Spleen (tissue), 11 donors: Measurements from ENCODE around the gene CABP1. TPM values are rescaled to one million over a fixed set of nuclear protein-coding genes. Genes with fewer than 3 reads are reported as not detected.
"Not testable (repeated sequence)": the region's sequence is repeated elsewhere in the genome, so short reads cannot be mapped to it uniquely, and the experiment has no call there.

Experiments used
- DNase-seq: peaks from one replicate; pipeline ENCODE4 v3.0.0-alpha.2; 2020
- H3K27ac ChIP-seq, 8 donors: fragments of 200-600 bp; sonication (generic) in 7 of 8; 1 replicate in 4 of 8; 2 replicates in 4 of 8; pipeline versions ENCODE4 v1.5.0 to v1.8.0; 2016 to 2021; ENCODE audit warnings: inconsistent platforms in 4 of 8, mild to moderate bottlenecking in 4 of 8, moderate library complexity in 1 of 8
- H3K27me3 ChIP-seq, 7 donors: fragments of 200-600 bp; sonication (generic) in 6 of 7; replicated peaks in 1 of 7; 1 replicate in 4 of 7; 2 replicates in 3 of 7; pipeline versions ENCODE4 v1.5.0 to v1.8.0; 2016 to 2021; ENCODE audit warnings: inconsistent platforms in 3 of 7, mild to moderate bottlenecking in 1 of 7
- H3K36me3 ChIP-seq, 6 donors: fragments of 200-600 bp; sonication (generic) in 5 of 6; 1 replicate in 4 of 6; 2 replicates in 2 of 6; pipeline versions ENCODE4 v1.5.0 to v1.8.0; 2016 to 2021; ENCODE audit warnings: inconsistent platforms in 2 of 6
- H3K4me1 ChIP-seq, 6 donors: fragments of 200-600 bp; sonication (generic) in 5 of 6; 1 replicate in 3 of 6; 2 replicates in 3 of 6; pipeline versions ENCODE4 v1.5.0 to v1.8.0; 2016 to 2021; ENCODE audit warnings: inconsistent platforms in 3 of 6
- H3K4me3 ChIP-seq, 8 donors: fragments of 200-600 bp; sonication (generic) in 7 of 8; 1 replicate in 4 of 8; 2 replicates in 4 of 8; pipeline versions ENCODE4 v1.5.0 to v1.8.0; 2016 to 2021; ENCODE audit warnings: inconsistent platforms in 4 of 8, mild to moderate bottlenecking in 4 of 8, moderate library complexity in 2 of 8
- H3K9me3 ChIP-seq, 8 donors: fragments of 200-600 bp; sonication (generic) in 7 of 8; 1 replicate in 4 of 8; 2 replicates in 4 of 8; pipeline versions ENCODE4 v1.5.0 to v1.8.0; 2016 to 2021; ENCODE audit warnings: inconsistent platforms in 4 of 8
- POLR2A ChIP-seq, 3 donors: fragments of 450-650 bp; IDR thresholded peaks; one replicate each; pipeline ENCODE4 v1.5.1; 2017; ENCODE audit warnings: antibody characterized with exemption in 3 of 3, mild to moderate bottlenecking in 1 of 3
- POLR2AphosphoS5 ChIP-seq, 3 donors: sonication (generic); formaldehyde crosslinking; IDR thresholded peaks; one replicate each; pipeline ENCODE4 v1.5.1; 2017; ENCODE audit warnings: antibody characterized with exemption in 3 of 3
- WGBS, 5 donors: extraction: QIAGEN DNeasy Blood & Tissue Kit in 3 of 5; methylation state at CpG; one replicate each; pipeline versions ENCODE4 v1.1.5 to v1.1.7; 2013 to 2018; 5-methylcytosine and 5-hydroxymethylcytosine counted together
- intact Hi-C: fragments of 100-400 bp; cut with DNase I; formaldehyde crosslinking; loops from one replicate; pipeline ENCODE4 v1.15.0; 2023; ENCODE audit warnings: low total_unique reads
- polyA plus RNA-seq, 3 donors: library from polyadenylated mRNA; stranded (reverse); fragments of 200-250 nt; gene quantifications; one replicate each; pipeline ENCODE4 v1.2.1, GENCODE V29; 2013
- total RNA-seq, 7 donors: library from RNA; depleted of rRNA in 3 of 7; stranded (reverse); fragments of >200 nt in 3 of 7; fragmentation: NEBNext Ultra II Directional in 4 of 7; extraction: Animal tissue kit (Norgen Biotek cat#: 25700) in 4 of 7; gene quantifications; one replicate each; pipeline versions ENCODE4 v1.1.0 to v1.2.1, GENCODE V29; 2016 to 2021
- TF ChIP-seq, protein P1 (sequence below), 11 experiments: fragments of 200-600 bp in 7 of 11; fragments of 450-650 bp in 4 of 11; sonication (generic) in 4 of 11; IDR thresholded peaks in 8 of 11; conservative IDR thresholded peaks in 3 of 11; 1 replicate in 7 of 11; 2 replicates in 4 of 11; pipeline versions ENCODE4 v1.4.0 to v1.8.0; 2016 to 2021; ENCODE audit warnings: antibody characterized with exemption in 11 of 11, inconsistent platforms in 4 of 11, mild to moderate bottlenecking in 1 of 11
- donor health status: healthy with polysubstance abuse.
- donor health status: DM: no; HTN: no; CAD: no; lungs with moderate emphysema.
- donor health status: DM: no; HTN: no; CAD: no.
- donor health status: Bipolar disorder and iron deficiency.
- donor health status: healthy.
- donor health status: DM: no; HTN: no; CAD: no.
- donor health status: DM: yes; HTN: yes; CAD: no.

The CABP1 gene
- total and polyA plus RNA-seq, 10 donors, result 0.27 to 2.8 (median 0.60) TPM; not detected in 1

DNA sequence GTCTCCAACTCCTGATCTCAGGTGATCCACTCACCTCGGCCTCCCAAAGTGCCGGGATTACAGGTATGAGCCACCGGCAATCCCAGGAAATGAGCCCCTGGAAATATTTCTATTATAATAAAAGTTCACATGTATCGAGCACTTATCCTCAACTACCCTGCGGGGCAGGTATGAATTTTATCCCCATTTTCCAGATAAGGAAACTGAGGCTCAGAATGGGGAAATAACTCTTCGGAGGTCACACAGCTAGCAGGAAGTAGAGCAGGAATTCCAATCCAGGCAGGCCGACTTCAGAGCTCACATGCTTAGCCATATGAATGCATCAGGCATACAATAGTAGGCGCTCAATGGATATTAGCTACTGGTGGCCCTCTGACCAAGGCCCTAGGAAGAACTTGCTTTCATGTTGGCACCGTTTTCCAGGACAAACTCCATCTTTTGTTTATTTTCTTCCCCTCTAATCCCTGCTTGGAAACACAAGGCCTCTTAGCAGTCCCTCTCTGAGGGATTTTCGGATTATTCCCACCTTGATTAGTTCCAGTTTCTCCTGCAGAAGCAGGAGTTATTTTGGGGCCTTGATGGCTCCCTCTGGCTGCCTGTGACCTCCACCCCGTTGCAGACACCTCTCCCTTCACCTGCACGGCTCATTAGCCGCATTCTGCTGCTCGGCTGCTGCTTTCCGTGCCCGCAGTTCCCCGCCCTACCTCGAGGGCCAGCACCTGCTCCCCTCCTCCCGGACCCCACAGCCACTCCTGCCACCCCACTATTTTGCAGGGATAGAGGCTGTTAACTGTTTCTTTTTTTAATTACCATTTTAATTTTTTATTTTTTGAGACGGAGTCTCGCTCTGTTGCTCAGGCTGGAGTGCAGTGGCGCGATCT is 40.5 kb upstream of the CABP1 start:
- 74 to 90% (median 85%) methylated on average over 23 of the region's 23 CpGs for WGBS, 5 donors
- Histone ChIP-seq H3K9me3 (no peaks in the 10 kb centered on the region), H3K4me3 (no peak overlapping the region), H3K27me3 (peaks cover 0 to 35% (median 0%) of the 10 kb centered on the region in 7 donors), H3K4me1 (peaks cover 0 to 25% (median 2%) of the 10 kb centered on the region in 6 donors), H3K36me3 (no peaks in the 10 kb centered on the region), H3K27ac (no peak overlapping the region)
- intact Hi-C loops, result no loop called here
- TF ChIP-seq, protein P1, sequence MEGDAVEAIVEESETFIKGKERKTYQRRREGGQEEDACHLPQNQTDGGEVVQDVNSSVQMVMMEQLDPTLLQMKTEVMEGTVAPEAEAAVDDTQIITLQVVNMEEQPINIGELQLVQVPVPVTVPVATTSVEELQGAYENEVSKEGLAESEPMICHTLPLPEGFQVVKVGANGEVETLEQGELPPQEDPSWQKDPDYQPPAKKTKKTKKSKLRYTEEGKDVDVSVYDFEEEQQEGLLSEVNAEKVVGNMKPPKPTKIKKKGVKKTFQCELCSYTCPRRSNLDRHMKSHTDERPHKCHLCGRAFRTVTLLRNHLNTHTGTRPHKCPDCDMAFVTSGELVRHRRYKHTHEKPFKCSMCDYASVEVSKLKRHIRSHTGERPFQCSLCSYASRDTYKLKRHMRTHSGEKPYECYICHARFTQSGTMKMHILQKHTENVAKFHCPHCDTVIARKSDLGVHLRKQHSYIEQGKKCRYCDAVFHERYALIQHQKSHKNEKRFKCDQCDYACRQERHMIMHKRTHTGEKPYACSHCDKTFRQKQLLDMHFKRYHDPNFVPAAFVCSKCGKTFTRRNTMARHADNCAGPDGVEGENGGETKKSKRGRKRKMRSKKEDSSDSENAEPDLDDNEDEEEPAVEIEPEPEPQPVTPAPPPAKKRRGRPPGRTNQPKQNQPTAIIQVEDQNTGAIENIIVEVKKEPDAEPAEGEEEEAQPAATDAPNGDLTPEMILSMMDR (IDR thresholded peaks at IDR 0.05 in 8 of 11, conservative IDR thresholded peaks at IDR 0.05 in 3 of 11), result no peak
- TF ChIP-seq POLR2A (IDR thresholded peaks at IDR 0.05) (no peak), POLR2AphosphoS5 (IDR thresholded peaks at IDR 0.05) (no peak)
- DNase-seq, result no peak

DNA sequence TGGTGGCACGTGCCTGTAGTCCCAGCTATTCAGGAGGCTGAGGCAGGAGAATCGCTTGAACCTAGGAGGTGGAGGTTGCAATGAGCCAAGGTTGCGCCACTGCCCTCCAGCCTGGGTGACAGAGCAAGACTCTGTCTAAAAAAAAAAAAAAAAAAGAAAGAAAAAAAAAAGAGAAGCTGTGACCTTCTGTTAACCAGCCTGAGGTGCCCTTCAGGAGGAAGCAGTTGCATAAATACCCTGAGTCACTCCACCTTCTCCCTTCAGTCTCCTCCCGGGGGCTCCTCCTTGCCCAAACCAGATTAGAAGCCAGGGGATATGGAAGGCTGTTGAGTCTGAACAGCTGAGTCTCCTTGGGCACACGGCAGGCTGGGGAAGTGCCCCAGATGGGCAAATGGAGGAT is 38.0 kb upstream of the CABP1 start:
- H3K9me3 ChIP-seq, H3K4me3 ChIP-seq, H3K36me3 ChIP-seq, intact Hi-C loops: not testable (repeated sequence)
- peak; percentile 82 for DNase-seq
- Histone ChIP-seq H3K27me3 (peaks cover 0 to 26% (median 0%) of the 10 kb centered on the region in 7 donors), H3K4me1 (peaks cover 0 to 25% (median 2%) of the 10 kb centered on the region in 6 donors), H3K27ac (peak overlapping the region in 3 of 8 donors; percentile 55 to 77 (median 55))
- WGBS, 5 donors, result 30 to 42% (median 34%) methylated on average over 5 of the region's 5 CpGs

DNA sequence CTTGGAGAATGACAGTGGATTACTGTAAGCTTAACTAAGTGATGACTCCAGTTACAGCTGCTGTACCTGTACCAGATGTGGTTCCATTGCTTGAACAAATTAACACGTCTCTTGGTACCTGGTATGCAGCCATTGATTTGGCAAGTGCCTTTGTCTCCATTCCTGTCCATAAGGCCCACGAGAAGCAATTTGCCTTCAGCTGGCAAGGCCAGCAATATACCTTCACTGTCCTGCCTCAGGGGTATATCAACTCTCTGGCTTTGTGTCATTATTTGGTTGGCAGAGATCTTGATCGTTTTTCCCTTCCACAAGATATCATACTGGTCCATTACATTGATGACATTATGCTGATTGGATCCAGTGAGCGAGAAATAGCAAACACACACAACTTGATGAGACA is 29.9 kb upstream of the CABP1 start:
- Histone ChIP-seq H3K9me3 (no peaks in the 10 kb centered on the region), H3K27me3 (no peaks in the 10 kb centered on the region), H3K36me3 (no peaks in the 10 kb centered on the region), H3K27ac (no peak overlapping the region), H3K4me3 (no peak overlapping the region), H3K4me1 (no peaks in the 10 kb centered on the region)
- intact Hi-C loops, result no loop called here
- TF ChIP-seq POLR2A (IDR thresholded peaks at IDR 0.05), result no peak
- TF ChIP-seq, protein P1 (IDR thresholded peaks at IDR 0.05 in 8 of 11, conservative IDR thresholded peaks at IDR 0.05 in 3 of 11), result no peak
- no peak for TF ChIP-seq POLR2AphosphoS5 (IDR thresholded peaks at IDR 0.05)
- no peak for DNase-seq
- 73 to 89% (median 81%) methylated on average over 4 of the region's 4 CpGs for WGBS, 5 donors

DNA sequence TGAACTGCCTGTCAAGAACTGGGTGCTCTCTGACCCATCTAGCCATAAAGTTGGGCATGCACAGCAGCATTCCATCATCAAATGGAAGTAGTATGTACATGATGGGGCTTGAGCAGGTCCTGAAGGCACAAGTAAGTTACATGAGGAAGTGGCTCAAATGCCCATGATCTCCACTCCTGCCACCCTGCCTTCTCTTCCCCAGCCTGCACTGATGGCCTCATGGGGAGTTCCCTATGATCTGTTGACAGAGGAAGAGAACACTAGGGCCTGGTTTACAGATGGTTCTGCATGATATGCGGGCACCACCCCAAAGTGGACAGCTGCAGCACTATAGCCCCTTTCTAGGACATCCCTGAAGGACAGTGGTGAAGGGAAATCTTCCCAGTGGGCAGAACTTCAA is 28.9 kb upstream of the CABP1 start:
- H3K9me3 ChIP-seq, H3K27ac ChIP-seq, H3K27me3 ChIP-seq, H3K4me1 ChIP-seq, intact Hi-C loops, H3K36me3 ChIP-seq, DNase-seq, H3K4me3 ChIP-seq: not testable (repeated sequence)
- 69 to 88% (median 84%) methylated on average over 1 of the region's 1 CpG for WGBS, 5 donors

DNA sequence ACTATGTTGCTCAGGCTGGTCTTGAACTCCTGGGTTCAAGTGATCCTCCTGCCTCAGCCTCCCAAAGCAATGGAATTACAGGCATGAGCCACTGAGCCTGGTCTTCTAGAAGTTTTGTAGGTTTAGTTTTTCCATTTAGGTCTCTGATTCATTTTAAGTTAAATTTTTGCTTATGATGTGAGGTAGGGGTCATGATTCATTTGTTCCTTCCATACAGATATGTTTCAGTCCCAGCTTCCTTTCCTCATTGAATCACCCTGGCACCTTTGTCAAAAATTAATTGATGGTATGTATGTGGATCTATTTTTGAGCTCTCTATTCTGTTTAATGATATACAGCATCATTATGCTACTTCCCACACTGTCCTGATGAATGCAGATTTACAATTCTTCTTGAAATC is 25.6 kb upstream of the CABP1 start:
- Histone ChIP-seq H3K9me3 (no peaks in the 10 kb centered on the region), H3K36me3 (no peaks in the 10 kb centered on the region), H3K27ac (no peak overlapping the region), H3K4me1 (no peaks in the 10 kb centered on the region), H3K27me3 (peaks cover 0 to 30% (median 0%) of the 10 kb centered on the region in 7 donors), H3K4me3 (no peak overlapping the region)
- TF ChIP-seq POLR2AphosphoS5 (IDR thresholded peaks at IDR 0.05) (no peak), POLR2A (IDR thresholded peaks at IDR 0.05) (no peak)
- TF ChIP-seq, protein P1 (IDR thresholded peaks at IDR 0.05 in 8 of 11, conservative IDR thresholded peaks at IDR 0.05 in 3 of 11), result no peak
- DNase-seq, result no peak
- intact Hi-C loops, result no loop called here

DNA sequence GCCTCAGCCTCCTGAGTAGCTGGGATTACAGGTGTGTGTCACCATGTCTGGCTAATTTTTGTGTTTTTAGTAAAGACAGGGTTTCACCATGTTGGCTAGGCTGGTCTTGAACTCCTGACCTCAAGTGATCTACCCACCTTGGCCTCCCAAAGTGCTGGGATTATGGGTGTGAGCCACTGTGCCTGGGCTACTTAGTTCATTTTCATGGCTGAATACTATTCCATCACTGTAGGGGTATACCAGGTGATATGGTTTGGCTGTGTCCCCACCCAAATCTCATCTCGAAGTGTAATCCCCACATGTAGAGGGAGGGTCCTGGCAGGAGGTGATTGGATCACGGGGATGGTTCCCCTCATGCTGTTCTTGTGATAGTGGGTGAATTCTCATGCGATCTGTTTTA is 23.2 kb upstream of the CABP1 start:
- DNase-seq, H3K4me3 ChIP-seq, H3K4me1 ChIP-seq, H3K27ac ChIP-seq, H3K9me3 ChIP-seq, H3K36me3 ChIP-seq, intact Hi-C loops: not testable (repeated sequence)
- H3K27me3 ChIP-seq, result peaks cover 0 to 42% (median 4%) of the 10 kb centered on the region in 7 donors
- 81 to 93% (median 87%) methylated on average over 3 of the region's 3 CpGs for WGBS, 5 donors

DNA sequence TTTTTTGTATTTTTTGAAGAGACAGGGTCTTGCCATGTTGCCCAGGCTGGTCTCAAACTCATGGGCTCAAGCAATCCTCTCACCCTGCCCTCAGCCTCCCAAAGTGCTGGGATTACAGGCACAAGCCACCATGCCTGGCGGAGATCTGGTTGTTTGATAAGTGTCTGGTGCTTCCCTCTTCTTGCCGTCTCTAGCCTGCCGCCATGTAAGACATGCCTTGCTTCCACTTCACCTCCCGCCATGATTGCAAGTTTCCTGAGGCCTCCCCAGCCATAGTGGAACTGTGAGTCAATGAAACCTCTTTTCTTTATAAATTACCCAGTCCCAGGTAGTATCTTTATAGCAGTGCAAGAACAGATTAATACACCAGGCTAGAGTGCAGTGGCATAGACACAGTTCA is 22.7 kb upstream of the CABP1 start:
- peaks cover 0 to 42% (median 4%) of the 10 kb centered on the region in 7 donors for H3K27me3 ChIP-seq
- H3K36me3 ChIP-seq, DNase-seq, H3K9me3 ChIP-seq, H3K4me3 ChIP-seq, H3K27ac ChIP-seq, intact Hi-C loops, H3K4me1 ChIP-seq: not testable (repeated sequence)
- 87 to 95% (median 91%) methylated on average over 4 of the region's 4 CpGs for WGBS, 5 donors
